CD4-positive, alpha-beta T cell treated with Interleukin-21 for 1 hour (primary cell): ENCODE measurements around the gene MYO1D.
"Not testable (repeated sequence)": the region's sequence is repeated elsewhere in the genome, so short reads cannot be mapped to it uniquely, and the experiment has no call there.

ENCODE experiments used
- DNase-seq: peaks from one replicate; pipeline ENCODE4 v3.0.0-alpha.2; 2020

Gene MYO1D

DNA sequence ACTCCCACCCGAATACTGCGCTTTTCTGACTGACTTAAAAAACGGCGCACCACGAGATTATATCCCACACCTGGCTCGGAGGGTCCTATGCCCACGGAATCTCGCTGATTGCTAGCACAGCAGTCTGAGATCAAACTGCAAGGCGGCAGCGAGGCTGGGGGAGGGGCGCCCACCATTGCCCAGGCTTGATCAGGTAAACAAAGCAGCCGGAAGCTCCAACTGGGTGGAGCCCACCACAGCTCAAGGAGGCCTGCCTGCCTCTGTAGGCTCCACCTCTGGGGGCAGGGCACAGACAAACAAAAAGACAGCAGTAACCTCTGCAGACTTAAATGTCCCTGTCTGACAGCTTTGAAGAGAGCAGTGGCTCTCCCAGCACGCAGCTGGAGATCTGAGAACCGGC, 10.5 kb upstream of the MYO1D start:
- not testable (repeated sequence) for DNase-seq

DNA sequence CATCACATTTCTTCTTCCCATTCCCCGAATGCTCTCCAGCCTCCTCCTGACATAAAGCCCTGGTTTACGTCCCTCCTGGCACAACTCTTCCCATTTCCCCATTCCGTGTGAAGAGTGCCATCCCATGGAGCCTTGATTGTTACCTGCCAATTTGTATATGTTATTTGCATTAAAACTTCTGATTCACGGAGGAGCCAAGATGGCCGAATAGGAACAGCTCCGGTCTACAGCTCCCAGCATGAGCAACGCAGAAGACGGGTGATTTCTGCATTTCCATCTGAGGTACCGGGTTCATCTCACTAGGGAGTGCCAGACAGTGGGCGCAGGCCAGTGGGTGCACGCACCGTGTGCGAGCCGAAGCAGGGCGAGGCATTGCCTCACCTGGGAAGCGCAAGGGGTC, 10.0 kb upstream of the MYO1D start:
- DNase-seq = not testable (repeated sequence)

DNA sequence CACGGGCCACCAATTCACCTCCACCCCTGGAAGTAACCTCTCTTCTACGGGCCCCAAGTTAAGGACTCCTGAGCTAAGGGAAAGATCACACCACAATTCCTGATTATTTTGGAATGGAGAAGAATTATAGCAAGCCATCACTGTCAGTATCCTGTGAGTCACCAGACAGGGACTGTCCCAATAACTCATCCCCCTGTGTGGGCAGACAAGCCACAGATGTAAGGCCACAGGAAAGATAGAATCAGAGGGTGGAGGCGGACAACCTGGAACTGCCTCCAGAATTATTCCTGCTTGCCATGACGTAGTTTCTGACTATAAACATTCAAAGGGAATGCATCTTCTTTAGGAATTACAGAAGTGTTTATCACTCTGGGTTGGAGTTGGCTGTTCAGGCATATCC, 5.8 kb upstream of the MYO1D start:
- no peak for DNase-seq

DNA sequence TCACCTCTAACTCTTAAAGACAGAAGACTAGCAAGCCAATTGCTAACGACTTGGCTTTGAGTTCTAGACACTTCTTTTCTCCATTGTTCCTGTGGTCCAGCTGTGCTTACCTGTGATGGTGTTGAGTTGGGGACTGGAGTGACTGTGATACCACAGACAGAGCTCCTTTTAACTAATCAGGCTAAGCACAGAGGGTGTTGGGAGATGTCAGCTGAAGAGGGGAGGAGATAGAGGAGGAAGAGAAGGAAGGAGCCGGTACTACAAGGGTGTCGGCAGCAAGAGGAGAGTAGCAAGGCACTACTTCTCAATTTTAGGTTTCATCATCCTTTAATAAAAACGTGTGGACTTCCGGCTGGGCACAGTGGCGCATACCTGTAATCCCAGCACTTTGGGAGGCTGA, 5.1 kb upstream of the MYO1D start:
- no peak for DNase-seq

DNA sequence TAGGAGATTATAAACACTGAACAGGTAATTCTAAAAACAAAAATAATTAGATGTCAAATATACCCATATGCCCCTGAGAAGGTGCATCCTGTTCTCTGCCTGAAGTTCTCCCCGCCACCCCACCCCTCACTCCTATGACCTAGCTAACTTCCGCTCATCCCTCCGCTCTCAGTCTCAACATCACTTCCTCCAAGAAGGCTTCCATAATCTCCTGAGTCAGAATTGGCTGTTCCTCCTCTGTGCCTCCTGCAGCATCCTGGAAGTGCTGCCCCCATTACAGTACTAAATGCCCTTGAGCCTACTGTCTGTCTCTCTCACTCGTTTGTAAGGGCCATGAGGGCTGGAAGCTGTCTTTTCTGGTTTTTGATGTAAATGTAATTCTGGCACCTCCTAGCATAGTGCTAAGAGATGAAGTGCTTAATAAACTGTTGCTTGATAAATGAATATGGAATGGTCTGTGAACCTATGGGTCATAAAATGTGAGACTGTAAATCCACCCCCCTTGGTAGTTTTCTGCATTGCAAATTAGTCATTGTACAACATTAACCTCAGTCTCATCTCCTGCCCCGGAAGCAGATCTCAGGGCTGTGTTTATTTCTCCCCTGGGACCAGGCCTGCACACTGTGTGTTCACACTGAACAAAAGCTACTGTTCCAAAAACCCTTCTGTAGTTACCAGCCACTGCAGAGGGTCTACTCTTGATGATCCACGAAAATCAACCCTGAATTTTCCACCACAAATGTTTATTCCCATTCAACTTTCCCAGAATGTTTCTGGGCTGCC, 3.9 kb upstream of the MYO1D start:
- no peak for DNase-seq

DNA sequence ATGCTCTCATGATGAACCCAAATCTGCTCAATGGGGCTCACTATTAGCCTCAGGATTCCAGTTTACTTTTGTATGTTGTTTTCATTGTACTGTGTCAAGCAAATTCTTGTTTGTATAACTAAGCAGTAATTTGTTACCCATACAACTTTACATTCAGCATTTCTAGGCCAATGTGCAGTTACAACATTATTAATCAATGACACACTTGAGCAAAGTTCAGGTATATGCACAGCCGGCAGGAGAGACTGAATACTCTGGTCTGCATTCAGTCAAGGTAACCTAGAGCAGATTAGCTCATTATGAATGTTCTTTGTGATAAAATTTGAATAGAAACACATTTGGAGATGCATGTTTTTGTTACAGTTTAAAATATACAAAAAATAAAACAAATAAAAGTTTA, 2.2 kb upstream of the MYO1D start:
- no peak for DNase-seq

DNA sequence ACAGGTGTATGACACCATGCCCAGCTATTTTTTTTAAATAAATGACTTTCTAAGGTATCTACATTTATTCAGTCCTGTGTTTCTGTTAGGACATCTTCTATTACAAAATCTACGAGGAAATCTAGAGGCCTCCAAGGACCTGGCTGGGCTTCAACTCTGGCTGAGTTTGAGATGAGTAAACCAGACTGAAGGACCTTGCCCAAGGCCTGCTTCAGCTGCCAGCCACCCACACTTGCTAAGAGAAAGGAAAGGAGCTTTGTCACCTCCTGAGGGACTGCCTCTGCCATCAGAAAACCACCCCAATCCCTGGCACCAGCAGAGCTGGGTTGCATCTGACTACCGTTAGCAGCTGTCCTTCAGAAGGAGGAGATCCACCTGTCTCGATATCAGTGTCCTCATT, 1.3 kb upstream of the MYO1D start:
- no peak for DNase-seq

DNA sequence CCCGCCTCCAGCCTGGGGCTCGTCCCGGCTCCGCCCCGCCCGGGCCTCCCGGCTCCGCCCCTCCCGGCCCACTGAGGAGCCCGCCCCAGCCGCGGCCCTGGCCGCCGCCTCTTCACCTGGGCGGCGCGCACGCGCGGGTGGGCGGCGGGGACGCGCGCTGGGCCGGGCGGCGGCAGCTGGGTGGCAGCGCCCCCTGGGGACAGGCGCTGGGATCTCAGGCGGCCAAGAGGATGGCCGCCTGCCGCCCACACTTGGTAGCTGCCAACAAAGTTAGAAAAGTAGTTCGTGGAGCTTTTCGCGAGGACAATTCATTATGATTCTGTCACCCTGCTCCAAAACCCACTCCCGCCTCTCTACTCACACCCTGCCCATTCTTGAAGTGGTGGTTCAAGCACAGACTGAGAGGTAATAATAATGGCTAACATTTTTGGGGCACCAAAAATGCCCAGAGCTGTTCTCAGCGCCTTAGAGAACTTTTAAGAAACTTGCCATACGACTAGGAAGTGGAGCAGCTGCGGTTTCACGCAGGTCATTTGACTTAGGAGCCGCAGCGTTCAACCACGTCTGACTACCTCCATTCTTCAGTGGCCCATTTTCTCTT, 340 bp upstream of the MYO1D start:
- peak; percentile 93 for DNase-seq

DNA sequence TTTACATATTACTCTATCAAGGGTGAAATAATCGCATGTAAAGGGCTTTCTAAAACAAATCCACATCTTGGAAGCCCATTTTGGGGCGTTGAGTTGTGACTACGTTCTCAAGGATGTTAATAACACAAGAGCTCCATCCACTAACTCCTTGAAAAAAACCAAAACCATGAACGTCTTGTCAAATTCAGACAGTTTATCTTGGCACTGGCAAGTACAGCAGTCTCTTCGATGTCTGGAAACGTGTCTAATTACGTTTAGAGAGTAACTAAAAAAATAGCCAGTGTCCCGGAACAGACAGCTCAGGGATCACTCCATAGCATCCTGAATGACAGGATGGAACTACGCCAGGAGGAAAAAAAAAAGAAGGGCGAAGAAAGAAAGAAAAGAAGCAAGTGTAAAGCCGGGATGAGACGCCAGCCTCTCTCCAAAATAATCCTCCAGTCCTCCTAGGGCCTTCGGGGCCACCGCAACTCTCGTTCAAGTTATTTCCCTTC, 954 bp downstream of the MYO1D start:
- no peak for DNase-seq

DNA sequence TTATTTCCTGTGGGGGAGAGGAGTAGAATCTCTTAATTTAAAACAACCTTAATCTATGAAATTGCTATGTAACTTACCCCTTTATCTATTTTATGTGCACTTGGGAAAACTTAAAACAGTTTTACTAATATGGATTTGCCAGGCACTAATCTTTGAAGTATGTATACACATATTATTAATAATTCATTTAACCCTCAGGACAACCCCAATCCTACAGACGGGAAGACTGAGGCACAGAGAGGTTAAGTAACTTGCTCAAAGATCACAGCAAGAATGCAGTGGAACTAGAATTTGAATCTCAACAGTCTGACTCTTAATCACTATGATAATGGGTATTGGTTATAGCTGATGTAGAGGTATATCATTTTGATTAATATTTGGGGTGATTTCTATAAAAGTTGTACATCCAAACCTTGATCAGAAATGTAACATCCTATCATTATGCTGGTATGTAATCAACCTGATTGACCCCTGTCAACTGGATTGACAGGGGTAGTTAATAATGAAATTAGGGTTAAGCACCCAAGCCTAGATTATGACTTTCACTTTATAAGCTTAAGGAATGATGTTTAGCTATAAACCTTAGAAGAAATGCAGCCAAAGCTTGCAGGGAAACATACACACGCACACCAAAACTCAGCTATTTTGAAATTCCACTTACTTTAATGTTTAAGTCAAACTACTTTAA, 1.6 kb downstream of the MYO1D start:
- DNase-seq = no peak

DNA sequence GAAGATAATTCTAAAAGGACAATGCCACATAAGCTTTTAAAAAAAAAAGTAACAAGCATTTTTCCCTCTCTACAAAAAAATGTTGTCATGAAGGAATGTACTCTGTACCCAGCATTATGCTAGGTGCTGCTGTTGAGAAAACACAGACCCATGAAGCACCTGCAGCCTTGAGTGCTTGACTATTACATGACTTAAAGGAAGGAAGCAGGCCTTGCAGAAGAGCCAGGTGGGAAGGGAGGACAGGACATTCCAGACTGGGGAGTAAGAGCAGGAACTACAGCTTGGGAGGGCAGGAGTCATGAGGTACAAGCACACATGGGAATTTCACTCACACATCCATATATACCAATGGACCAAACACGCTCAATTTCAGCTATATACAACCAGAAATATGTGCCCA, 3.8 kb downstream of the MYO1D start:
- DNase-seq = no peak

DNA sequence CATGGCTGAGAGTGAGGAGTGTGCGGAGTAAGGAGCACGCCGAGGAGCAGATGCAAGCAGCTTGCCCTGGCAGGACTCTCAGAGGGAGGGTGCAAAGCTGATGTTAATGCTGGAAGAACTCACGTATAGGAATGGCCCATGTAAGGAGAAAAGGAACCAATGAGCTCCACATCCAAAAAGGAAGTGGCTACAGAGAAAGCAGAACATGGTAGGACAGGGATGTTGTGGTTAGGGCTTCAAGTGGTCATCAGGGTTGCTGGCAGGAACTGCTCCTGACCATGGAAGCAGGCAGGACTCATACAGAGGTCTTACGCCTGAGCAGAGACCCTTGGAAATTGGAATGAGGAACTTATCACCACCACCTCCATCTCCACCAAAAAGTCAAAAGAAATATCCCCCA, 5.2 kb downstream of the MYO1D start:
- no peak for DNase-seq

DNA sequence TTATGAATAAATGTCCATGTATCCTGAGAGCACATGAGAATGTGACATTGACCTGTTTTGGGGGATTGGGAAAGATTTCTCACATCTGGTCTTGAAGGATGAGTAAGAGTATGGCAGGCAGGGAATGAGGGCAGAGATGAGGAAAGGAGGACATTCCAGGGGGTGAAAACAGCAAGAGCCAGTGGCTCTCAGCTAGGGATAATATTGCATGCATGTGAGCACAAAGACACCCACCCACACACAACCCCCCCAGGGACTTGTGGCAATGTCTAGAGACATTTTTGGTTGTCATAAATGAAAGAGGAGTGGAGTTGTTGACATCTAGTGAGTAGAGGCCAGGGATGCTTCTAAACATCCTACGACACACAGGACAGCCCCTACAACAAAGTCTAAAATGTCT, 6.0 kb downstream of the MYO1D start:
- no peak for DNase-seq

DNA sequence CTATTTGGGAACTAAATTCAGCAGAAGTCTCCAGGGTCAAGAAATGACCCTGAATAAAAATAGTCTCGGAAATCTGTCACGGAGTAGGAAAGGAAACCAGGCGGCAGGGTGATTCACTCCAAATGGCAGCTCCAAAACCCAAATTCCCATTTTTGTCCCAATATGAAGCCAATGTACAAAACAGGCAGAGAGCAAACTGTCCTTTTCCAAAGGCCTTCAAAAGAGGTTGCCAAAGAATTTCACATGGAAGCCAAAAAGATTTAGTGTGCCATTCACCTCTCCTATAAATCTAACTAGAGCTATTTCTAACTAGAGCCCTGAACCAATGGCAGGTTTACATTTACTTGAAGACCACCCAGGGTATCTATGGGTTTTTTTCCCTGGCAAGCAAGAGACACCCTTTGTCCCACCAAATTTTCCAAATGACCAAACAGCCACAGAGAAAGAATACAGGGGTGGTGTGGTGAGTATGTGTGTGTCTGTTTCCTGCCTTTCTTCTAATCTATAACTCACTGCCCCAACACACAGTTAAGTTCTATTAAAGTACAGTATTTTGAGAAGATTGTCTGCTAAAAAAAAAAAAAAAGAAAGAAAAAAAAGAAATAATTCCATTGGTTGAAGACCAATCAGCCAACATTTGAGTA, 6.8 kb downstream of the MYO1D start:
- DNase-seq = no peak

DNA sequence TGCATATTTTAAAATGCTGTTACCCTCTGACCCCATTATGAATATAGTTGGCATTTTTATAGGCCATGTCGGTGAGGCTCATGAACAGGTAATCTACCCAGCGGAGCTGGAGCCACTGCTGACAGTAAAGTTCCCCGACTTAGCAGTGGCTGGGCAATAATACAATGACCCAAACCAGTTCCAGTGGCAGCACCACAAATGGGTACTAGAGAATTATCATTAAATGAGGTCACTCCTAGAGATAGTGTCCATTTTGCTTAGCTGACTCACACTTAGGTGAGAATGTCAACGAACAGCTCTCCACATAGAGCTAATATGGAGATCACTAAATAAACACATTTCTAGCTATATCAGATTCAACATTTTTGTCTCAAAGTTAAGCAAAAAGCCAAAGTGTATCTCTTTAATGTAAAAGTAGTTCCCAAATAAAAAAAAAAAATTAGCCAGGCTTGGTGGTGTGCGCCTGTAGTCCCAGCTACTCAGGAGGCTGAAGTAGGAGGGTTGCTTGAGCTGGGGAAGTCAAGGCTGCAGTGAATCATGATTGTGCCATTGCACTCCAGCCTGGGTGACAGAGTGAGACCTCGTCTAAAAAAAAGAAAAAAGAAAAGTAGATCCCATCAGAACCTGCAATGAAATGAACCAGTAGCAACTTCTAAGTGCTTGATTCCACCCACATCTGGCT, 7.4 kb downstream of the MYO1D start:
- no peak for DNase-seq

DNA sequence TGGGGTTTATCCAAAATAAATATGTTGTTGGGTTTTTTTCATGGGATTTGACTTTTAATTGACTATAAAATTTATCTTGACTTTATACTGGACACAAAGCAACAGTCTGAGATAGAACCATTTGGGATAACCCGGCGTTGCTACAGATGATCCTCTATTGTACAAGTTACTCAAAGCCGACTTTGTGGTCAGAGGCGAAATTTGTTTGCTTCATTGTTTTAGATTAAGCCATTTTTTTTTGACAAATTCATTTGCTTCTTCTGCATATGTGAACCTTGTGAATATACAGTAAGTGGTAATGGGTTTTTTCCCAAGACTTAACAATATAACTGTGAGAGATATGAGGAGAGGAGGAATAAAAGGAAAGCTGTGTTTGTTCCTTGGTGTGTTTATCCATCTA, 11.8 kb downstream of the MYO1D start:
- DNase-seq = no peak

DNA sequence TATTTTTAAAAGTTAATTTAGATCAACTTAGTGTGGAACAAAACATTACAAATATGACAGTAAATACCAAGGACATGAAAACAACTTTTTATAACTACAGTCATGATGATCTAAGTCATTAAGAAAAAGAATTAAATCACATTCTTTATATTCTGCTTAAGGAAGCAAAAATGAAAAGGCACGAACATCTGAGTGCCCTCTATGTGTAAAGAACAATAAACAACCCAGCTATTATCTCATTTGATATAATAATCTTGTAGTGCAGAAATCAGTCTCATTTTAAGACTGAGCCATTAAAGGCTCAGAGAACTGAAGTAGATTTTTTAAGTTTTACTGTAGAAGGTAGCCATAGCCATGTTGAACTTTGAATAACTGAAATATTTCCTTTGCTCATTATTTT, 13.4 kb downstream of the MYO1D start:
- DNase-seq = no peak

DNA sequence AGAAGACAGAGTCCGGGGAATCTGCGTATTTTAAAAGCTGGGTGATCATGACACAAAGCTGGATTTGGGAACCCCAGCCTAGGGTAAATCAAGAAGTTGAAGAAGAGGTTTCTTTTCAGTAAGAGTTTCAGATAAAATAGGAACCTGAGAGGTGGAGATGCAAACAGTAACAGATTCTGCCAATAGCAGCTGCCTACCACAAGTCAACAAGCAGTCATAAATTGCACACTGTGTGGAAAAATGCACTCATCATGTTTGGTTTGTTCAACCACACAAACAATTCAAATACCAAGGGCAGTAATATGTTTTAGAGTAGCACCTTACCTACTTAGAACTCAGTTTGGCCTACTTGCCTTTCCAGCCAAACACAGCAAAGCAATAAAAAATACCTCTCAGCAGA, 14.0 kb downstream of the MYO1D start:
- no peak for DNase-seq

DNA sequence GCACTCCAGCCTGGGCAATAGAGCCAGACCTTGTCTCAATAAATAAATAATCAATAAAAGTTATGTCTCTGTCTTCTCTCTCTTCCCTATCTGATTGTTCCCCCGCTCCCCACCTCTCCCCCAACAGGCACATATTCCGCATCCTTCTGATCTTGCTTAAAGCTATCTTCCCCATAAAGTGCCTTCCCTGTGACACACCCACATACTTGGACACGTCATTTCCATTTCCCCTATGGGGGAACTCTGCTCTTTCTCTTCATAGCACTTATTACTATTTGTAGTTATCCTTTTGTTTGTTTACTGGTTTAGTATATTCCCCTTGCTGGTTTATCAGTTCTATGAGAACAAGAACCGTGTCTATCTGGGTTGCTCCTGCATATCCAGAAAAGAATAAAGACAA, 14.9 kb downstream of the MYO1D start:
- DNase-seq = no peak

DNA sequence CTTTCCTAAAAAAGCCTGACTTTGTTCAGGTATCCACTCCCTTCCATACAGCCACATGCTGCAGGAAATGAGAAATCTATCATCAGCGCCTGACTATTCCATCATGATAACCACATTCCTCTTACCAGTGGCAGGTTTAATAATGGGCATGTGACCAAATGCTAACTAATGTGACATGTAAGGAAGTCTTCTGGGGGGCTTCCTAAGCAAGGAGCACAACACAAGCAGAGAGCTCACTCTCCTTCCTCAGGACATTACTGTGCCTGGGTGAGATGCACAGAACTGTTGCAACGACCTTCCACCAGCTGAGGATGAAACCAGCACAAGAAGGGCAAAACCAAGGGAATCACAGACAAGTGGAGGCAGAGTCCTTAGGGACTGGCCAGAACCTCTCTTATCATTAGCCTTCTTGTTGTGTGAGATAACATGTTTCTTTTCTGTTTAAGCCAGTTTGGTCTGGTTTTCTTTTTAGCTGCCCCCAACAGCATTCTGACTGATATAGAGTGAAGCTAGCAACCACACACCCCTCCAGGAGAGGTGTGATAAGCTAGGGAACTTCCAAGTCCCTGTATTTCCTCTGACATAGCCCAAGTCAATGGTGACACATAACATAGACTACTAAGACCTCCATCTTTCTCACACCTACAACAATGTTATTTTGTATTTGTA, 16.9 kb downstream of the MYO1D start:
- no peak for DNase-seq

DNA sequence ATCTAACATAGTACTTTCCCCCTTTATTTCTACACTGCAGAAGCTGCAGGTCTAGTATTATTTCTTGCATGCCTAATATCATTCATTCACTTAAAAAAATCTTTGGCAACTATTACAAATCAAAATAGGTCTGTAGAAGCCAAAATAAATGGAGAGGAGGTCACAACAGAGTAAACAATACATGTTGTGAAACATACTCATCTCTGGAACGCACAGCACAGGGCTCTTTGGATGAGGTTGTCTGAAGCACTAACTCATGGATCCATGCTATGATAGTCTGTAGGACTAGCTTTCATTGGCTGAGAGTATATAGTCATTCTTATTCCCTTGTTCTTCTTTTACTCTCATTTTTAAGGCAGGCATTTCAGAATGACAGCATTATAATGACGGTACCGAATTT, 21.3 kb downstream of the MYO1D start:
- no peak for DNase-seq

DNA sequence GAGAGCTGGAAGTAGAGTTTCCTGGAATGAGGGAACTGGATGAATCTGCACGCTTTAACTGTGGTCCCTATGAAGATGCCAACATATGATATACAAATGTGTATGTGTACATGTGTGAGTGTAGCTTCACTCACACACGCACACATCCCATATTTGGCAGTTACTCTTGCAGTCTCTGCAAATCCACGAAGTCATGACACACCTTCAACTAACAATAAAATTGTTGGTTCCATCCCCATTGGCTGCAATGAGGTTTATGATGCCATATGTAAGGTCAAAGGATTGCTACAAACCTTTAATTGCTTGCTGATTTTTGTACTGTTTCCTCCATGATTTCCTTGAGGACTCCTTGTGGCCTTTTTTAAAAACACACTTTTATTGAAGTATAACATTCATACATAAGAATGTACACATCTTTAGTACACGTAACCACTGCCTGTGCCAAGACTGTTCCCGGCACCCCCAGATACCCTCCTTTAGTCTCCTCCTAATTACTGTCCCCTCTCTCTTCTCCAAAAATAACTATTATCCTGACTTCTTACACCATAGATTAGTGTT, 22.0 kb downstream of the MYO1D start:
- DNase-seq = no peak
